ENCODE results near the gene NCOA4. TPM values are rescaled to one million over a fixed set of nuclear protein-coding genes. Genes with fewer than 3 reads are reported as not detected.
"Not testable (repeated sequence)": the region's sequence is repeated elsewhere in the genome, so short reads cannot be mapped to it uniquely, and the experiment has no call there.

NCOA4 gene
- polyA plus RNA-seq, 6 donors from 2014 or later, result 145 to 251 (median 154) TPM

DNA sequence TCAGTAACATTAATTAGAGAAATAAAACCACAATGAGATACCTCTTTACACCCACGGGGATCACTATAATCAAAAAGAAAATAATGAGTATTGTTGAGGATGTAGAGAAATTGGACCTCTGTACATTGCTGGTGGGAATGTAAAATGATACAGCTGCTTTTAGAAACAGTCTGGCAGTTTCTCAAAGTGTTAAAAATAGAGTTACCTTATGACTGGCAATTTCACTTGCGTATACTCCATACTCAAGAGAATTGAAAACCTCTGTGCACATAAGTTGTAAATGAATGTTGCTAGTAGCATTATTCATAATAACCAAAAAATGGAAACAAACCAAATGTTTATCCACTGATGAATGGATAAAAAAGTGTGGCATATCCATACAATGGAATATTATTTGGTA, 51.9 kb downstream of the NCOA4 start:
- H3K4me3 Mint-ChIP-seq; H3K27ac Mint-ChIP-seq; DNase-seq; H3K36me3 Mint-ChIP-seq; ATAC-seq (ENCODE audit: low read depth in 2 of 2); H3K9me3 Mint-ChIP-seq; H3K27me3 Mint-ChIP-seq: not testable (repeated sequence)
- peaks cover 7 to 12% (median 11%) of the 10 kb centered on the region in 3 donors for H3K4me1 Mint-ChIP-seq

GRCh38 chr10:45974041-45974440, 56.4 kb downstream of the NCOA4 start:
- not testable (repeated sequence) for H3K9me3 Mint-ChIP-seq; H3K27me3 Mint-ChIP-seq; ATAC-seq (ENCODE audit: low read depth in 2 of 2); H3K36me3 Mint-ChIP-seq; DNase-seq
- Mint-ChIP-seq H3K4me3 (peak overlapping the region in 4 of 8 donors; percentile 9 to 98 (median 88)), H3K27ac (peak overlapping the region in 3 of 6 donors; percentile 62 to 94 (median 84)), H3K4me1 (peaks cover 21 to 41% (median 35%) of the 10 kb centered on the region in 3 donors)

GRCh38 chr10:45972813-45973169, 57.6 kb downstream of the NCOA4 start:
- Mint-ChIP-seq H3K27ac (peak overlapping the region; percentile 78 to 98 (median 94)), H3K4me3 (peak overlapping the region; percentile 96 to 100 (median 99)), H3K4me1 (peaks cover 21 to 41% (median 35%) of the 10 kb centered on the region in 3 donors)
- DNase-seq, H3K9me3 Mint-ChIP-seq, H3K36me3 Mint-ChIP-seq, H3K27me3 Mint-ChIP-seq: not testable (repeated sequence)
- peak in 1 of 2 donors; percentile 5 for ATAC-seq (ENCODE audit: low read depth in 2 of 2)

DNA sequence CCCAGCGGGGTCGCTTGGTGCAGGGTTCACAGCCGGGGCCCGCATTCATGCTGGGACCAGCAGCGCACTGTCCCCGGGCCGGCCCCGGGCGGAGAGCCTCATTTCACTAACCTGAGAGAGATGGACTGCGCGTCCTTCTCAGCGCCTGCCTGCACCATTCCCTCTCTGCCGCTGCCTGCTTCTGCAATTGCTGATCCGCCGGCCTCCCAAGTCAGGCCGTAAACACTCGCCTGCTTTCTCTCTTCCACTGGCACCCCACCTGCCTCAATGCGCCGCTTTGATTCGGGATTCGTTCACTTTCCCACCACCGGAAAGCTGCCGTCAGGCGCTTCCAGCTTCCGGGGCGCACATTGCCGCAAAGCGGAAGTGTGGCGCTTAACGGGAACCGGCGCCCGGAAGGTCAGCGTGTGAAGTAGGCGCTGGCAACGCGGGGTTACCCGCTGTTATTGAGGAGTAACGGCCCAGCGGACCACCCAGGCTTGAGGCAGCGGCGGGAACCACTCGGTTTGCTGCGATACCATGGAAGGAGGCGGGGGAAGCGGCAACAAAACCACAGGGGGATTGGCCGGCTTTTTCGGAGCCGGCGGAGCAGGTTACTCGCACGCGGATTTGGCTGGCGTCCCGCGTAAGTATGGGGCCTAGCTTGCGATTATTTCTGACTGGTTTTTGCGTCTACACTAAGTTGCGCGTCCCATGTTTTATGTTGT, 58.2 kb downstream of the NCOA4 start, which contains the start of gene TIMM23:
Gene TIMM23 (plus strand): TSS at position 384 of the 707 bp plus-strand sequence. CDS start 136 bp downstream, at position 520.
- DNase-seq (peak; percentile 87), ATAC-seq (ENCODE audit: low read depth in 2 of 2) (peak; percentile 90)
- H3K9me3 Mint-ChIP-seq, H3K36me3 Mint-ChIP-seq, H3K27me3 Mint-ChIP-seq: not testable (repeated sequence)
- H3K4me3 Mint-ChIP-seq, result peak within 1 kb of the TSS; percentile 96 to 100 (median 99)
- peaks cover 21 to 41% (median 35%) of the 10 kb centered on the region in 3 donors for H3K4me1 Mint-ChIP-seq
- H3K27ac Mint-ChIP-seq, result peak within 1 kb of the TSS; percentile 92 to 98 (median 94)

DNA sequence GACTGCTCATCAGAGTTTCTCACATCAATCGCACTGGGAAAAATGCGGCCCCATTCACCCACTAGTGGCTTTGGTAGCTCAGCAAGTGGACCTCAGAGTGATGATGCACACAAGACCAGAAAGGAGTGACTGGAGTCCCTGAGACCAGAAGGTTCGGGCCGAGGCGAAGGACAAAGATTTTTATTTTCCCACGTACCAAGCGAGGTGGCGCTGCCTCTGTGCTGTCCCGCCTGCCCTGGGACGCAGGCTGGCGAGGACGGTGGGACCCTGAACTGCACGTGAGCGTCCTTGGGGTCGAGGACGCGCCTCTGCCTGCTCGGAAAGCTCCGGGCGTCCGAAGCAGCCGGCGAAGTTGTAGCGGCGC, 58.7 kb downstream of the NCOA4 start:
- H3K27me3 Mint-ChIP-seq, H3K36me3 Mint-ChIP-seq, DNase-seq, H3K9me3 Mint-ChIP-seq: not testable (repeated sequence)
- peak; percentile 37 to 38 for ATAC-seq (ENCODE audit: low read depth in 2 of 2)
- H3K27ac Mint-ChIP-seq, result peak overlapping the region in 5 of 6 donors; percentile 41 to 94 (median 72)
- H3K4me1 Mint-ChIP-seq, result peaks cover 21 to 41% (median 39%) of the 10 kb centered on the region in 3 donors
- peak overlapping the region; percentile 96 to 100 (median 99) for H3K4me3 Mint-ChIP-seq

DNA sequence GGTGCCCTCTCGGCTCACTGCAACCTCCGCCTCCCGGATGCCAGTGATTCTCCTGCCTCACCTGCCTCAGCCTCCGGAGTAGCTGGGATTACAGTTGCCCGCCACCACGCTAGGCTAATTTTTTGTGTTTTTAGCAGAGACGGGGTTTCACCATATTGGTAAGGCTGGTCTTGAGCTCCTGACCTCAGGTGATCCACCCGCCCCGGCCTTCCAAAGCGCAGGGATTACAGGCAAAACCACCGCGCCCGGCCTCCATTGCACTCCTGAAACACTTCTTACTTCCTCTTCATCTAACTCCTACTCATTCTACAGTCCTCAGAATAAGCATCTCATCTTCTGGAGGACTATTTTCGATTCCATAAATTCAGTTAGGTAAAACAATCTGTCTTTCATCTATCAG, 59.4 kb downstream of the NCOA4 start:
- Mint-ChIP-seq H3K27ac (peak overlapping the region in 4 of 6 donors; percentile 34 to 90 (median 58)), H3K4me3 (peak overlapping the region; percentile 15 to 100 (median 98)), H3K4me1 (peaks cover 25 to 45% (median 44%) of the 10 kb centered on the region in 3 donors)
- H3K36me3 Mint-ChIP-seq; DNase-seq; ATAC-seq (ENCODE audit: low read depth in 2 of 2); H3K9me3 Mint-ChIP-seq; H3K27me3 Mint-ChIP-seq: not testable (repeated sequence)

DNA sequence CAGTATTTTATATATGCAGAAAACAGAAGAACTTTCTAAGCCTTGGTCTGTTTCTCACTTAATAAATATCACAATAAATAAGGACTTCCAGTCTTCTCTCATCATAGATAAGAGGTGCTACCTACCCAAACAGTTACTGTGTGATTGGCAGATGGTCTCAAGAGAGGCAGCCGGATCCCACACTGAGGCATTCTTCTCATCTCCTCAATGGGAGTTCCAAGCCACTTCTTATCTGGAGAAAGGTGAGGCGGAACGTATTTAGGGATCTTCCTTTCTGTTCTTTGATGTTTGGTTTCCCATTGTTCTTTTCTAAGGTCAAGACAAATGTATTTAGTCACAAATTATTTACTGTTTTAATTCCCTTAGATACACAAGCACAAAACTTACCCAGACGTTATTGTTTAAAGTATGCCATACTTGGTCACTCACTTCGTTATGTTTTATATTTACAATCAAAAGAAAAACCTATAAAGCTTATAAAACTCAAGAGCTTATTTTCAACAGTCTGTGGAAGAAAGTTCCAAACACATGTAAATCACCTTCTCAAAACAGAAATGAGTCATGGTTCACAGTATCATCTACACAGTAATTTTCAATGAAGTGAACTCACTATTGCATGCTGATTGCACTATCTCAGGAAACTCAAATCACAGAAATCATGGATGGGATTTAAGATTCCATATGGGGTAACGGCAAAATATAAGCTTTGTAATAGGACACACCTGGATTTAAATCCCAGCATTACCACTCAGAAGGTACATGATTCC, 67.6 kb downstream of the NCOA4 start:
- H3K4me1 Mint-ChIP-seq, H3K27me3 Mint-ChIP-seq: not testable (repeated sequence)

GRCh38 chr10:45957928-45958327, 72.5 kb downstream of the NCOA4 start:
- not testable (repeated sequence) for H3K27me3 Mint-ChIP-seq, H3K4me1 Mint-ChIP-seq

More for the DNA sequence above, 67.6 kb downstream of the NCOA4 start:
- not testable (repeated sequence) for H3K4me3 Mint-ChIP-seq; H3K36me3 Mint-ChIP-seq; H3K27ac Mint-ChIP-seq; DNase-seq; ATAC-seq (ENCODE audit: low read depth in 2 of 2); H3K9me3 Mint-ChIP-seq

DNA sequence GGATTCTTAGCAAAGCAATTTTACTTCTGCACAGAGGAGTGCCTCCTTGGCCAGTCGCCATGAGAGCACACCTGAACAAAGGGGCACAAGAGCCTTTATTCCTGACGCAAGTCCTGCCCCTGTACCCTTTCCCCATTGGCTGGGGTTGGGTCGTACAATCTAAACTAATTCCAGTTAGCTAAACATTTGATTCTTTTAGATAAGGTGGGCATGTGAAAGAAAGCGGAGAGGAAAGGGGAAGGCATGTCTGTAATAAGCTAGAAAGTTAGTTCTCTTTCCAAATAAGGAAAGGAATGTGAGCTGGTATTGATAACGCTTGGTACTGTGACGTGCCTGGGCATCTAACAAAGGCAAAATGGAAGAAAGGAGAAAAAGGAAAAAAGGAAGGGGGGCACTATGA, 73.8 kb downstream of the NCOA4 start:
- not testable (repeated sequence) for H3K4me3 Mint-ChIP-seq; H3K27me3 Mint-ChIP-seq; ATAC-seq (ENCODE audit: low read depth in 2 of 2); H3K36me3 Mint-ChIP-seq; H3K27ac Mint-ChIP-seq; H3K9me3 Mint-ChIP-seq; H3K4me1 Mint-ChIP-seq; DNase-seq

More at GRCh38 chr10:45957928-45958327, 72.5 kb downstream of the NCOA4 start:
- H3K27ac Mint-ChIP-seq; DNase-seq; ATAC-seq (ENCODE audit: low read depth in 2 of 2); H3K36me3 Mint-ChIP-seq; H3K9me3 Mint-ChIP-seq; H3K4me3 Mint-ChIP-seq: not testable (repeated sequence)

Other genes starting within 250 kb of the NCOA4 start
- 1 to 10 TPM in 2 of 6 donors, under 1 TPM in 3, not detected in 1; 0.18 to 3.4 (median 0.99) TPM for gene AGAP4, start 183.1 kb downstream of the NCOA4 start, polyA plus RNA-seq (ENCODE audit: low read depth in 6 of 6)
- gene TIMM23, start 58.1 kb downstream of the NCOA4 start, polyA plus RNA-seq (ENCODE audit: low read depth in 6 of 6), result 10 to 100 TPM; 45.0 to 60.0 (median 53.9) TPM
- gene MSMB, start 15.6 kb upstream of the NCOA4 start, polyA plus RNA-seq (ENCODE audit: low read depth in 6 of 6), result not detected

Data from naive B cell (primary cell).